HL-60 (cell line): Measurements from ENCODE around the gene PSMC5.

Experiments
- POLR2AphosphoS5 ChIP-seq: IDR thresholded peaks from 2 replicates; pipeline ENCODE4 v1.6.1; 2012; ENCODE audit warnings: low read depth
- SPI1 ChIP-seq: IDR thresholded peaks from 2 replicates; pipeline ENCODE4 v1.6.1; 2012; ENCODE audit warnings: low read depth, mild to moderate bottlenecking, borderline replicate concordance
- TF ChIP-seq, protein P1 (sequence below): IDR thresholded peaks from one replicate; pipeline ENCODE4 v1.5.1; 2011; ENCODE audit warnings: low read length, control low read depth, inconsistent platforms; ENCODE audit not compliant: insufficient read depth
- TF ChIP-seq, protein P2 (sequence below): IDR thresholded peaks from 2 replicates; pipeline ENCODE4 v1.6.1; 2012; ENCODE audit warnings: low read depth; ENCODE audit not compliant: insufficient replicate concordance

DNA sequence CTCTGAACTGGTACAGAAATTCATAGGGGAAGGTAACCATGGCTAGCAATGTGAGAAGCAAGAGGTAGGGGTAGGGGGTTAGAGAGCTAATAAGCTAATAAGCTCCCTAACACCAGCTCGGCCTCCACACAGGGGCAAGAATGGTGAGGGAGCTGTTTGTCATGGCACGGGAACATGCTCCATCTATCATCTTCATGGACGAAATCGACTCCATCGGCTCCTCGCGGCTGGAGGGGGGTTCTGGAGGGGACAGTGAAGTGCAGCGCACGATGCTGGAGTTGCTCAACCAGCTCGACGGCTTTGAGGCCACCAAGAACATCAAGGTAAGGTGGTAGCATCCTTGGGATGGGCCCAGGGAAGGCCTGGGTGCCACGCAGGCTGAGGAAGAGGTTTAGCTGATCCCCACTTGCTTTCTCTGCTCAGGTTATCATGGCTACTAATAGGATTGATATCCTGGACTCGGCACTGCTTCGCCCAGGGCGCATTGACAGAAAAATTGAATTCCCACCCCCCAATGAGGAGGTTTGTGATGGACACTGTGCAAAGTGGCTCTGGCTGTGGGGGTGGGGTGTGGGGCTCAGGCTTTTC lies 3.8 kb downstream of the PSMC5 start:
- TF ChIP-seq, protein P1, sequence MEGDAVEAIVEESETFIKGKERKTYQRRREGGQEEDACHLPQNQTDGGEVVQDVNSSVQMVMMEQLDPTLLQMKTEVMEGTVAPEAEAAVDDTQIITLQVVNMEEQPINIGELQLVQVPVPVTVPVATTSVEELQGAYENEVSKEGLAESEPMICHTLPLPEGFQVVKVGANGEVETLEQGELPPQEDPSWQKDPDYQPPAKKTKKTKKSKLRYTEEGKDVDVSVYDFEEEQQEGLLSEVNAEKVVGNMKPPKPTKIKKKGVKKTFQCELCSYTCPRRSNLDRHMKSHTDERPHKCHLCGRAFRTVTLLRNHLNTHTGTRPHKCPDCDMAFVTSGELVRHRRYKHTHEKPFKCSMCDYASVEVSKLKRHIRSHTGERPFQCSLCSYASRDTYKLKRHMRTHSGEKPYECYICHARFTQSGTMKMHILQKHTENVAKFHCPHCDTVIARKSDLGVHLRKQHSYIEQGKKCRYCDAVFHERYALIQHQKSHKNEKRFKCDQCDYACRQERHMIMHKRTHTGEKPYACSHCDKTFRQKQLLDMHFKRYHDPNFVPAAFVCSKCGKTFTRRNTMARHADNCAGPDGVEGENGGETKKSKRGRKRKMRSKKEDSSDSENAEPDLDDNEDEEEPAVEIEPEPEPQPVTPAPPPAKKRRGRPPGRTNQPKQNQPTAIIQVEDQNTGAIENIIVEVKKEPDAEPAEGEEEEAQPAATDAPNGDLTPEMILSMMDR: no peak
- TF ChIP-seq, protein P2, sequence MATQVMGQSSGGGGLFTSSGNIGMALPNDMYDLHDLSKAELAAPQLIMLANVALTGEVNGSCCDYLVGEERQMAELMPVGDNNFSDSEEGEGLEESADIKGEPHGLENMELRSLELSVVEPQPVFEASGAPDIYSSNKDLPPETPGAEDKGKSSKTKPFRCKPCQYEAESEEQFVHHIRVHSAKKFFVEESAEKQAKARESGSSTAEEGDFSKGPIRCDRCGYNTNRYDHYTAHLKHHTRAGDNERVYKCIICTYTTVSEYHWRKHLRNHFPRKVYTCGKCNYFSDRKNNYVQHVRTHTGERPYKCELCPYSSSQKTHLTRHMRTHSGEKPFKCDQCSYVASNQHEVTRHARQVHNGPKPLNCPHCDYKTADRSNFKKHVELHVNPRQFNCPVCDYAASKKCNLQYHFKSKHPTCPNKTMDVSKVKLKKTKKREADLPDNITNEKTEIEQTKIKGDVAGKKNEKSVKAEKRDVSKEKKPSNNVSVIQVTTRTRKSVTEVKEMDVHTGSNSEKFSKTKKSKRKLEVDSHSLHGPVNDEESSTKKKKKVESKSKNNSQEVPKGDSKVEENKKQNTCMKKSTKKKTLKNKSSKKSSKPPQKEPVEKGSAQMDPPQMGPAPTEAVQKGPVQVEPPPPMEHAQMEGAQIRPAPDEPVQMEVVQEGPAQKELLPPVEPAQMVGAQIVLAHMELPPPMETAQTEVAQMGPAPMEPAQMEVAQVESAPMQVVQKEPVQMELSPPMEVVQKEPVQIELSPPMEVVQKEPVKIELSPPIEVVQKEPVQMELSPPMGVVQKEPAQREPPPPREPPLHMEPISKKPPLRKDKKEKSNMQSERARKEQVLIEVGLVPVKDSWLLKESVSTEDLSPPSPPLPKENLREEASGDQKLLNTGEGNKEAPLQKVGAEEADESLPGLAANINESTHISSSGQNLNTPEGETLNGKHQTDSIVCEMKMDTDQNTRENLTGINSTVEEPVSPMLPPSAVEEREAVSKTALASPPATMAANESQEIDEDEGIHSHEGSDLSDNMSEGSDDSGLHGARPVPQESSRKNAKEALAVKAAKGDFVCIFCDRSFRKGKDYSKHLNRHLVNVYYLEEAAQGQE: no peak
- no peak for TF ChIP-seq SPI1
- no peak for TF ChIP-seq POLR2AphosphoS5
